Sigmoid colon (tissue), 7 donors: ENCODE data around the gene BANP. TPM values are rescaled to one million over a fixed set of nuclear protein-coding genes. Genes with fewer than 3 reads are reported as not detected.

Source experiments
- DNase-seq: peaks from one replicate; pipeline ENCODE4 v3.0.0-alpha.2; 2019
- H3K27ac ChIP-seq, 4 donors: fragments of 200-600 bp; sonication (generic); one replicate each; pipeline ENCODE4 v1.5.1; 2016 to 2019; ENCODE audit warnings: mild to moderate bottlenecking in 1 of 4
- H3K27me3 ChIP-seq, 3 donors: fragments of 200-600 bp; sonication (generic); one replicate each; pipeline ENCODE4 v1.5.1; 2019; ENCODE audit warnings: mild to moderate bottlenecking in 1 of 3
- H3K36me3 ChIP-seq, 4 donors: fragments of 200-600 bp; sonication (generic); one replicate each; pipeline ENCODE4 v1.5.1; 2016 to 2019
- H3K4me1 ChIP-seq, 4 donors: fragments of 200-600 bp; sonication (generic); one replicate each; pipeline ENCODE4 v1.5.1; 2017 to 2019
- H3K4me3 ChIP-seq, 4 donors: fragments of 200-600 bp; sonication (generic); one replicate each; pipeline ENCODE4 v1.5.1; 2017 to 2019; ENCODE audit warnings: mild to moderate bottlenecking in 2 of 4, moderate library complexity in 1 of 4
- H3K9me3 ChIP-seq, 4 donors: fragments of 200-600 bp in 3 of 4; sonication (generic) in 3 of 4; one replicate each; pipeline versions ENCODE4 v1.5.1 to v1.6.1; 2013 to 2019
- EP300 ChIP-seq, 4 donors: sonication (generic); formaldehyde crosslinking; IDR thresholded peaks; one replicate each; pipeline ENCODE4 v1.6.1; 2017; ENCODE audit warnings: antibody characterized with exemption in 4 of 4
- POLR2A ChIP-seq, 2 donors: fragments of 450-650 bp; IDR thresholded peaks; one replicate each; pipeline ENCODE4 v1.6.1; 2016; ENCODE audit warnings: antibody characterized with exemption in 2 of 2, mild to moderate bottlenecking in 2 of 2, moderate library complexity in 2 of 2
- POLR2AphosphoS5 ChIP-seq, 4 donors: sonication (generic); formaldehyde crosslinking; IDR thresholded peaks; one replicate each; pipeline ENCODE4 v1.6.1; 2017; ENCODE audit warnings: antibody characterized with exemption in 4 of 4
- WGBS, 2 donors: extraction: QIAGEN DNeasy Blood & Tissue Kit; methylation state at CpG; one replicate each; pipeline ENCODE4 v1.1.7; 2013; 5-methylcytosine and 5-hydroxymethylcytosine counted together
- intact Hi-C: fragments of 100-400 bp; cut with DNase I; formaldehyde crosslinking; loops from one replicate; pipeline ENCODE4 v1.15.1; 2023
- polyA plus RNA-seq, 3 donors: library from polyadenylated mRNA; stranded (reverse); fragments of 200-250 nt; gene quantifications; one replicate each; pipeline ENCODE4 v1.2.3, GENCODE V29; 2013
- total RNA-seq, 4 donors: library from RNA; depleted of rRNA; stranded (reverse); fragments of >200 nt; gene quantifications; one replicate each; pipeline ENCODE4 v1.1.0, GENCODE V29; 2016
- TF ChIP-seq, protein P1 (sequence below), 4 experiments: fragments of 450-650 bp in 3 of 4; fragments of 200-600 bp in 1 of 4; IDR thresholded peaks; one replicate each; pipeline ENCODE4 v1.5.1; 2016 to 2019; ENCODE audit warnings: antibody characterized with exemption in 4 of 4, mild to moderate bottlenecking in 3 of 4, moderate library complexity in 2 of 4
- donor health status: healthy with polysubstance abuse.
- donor health status: Bipolar disorder and iron deficiency.
- donor health status: healthy.

The BANP gene
- total and polyA plus RNA-seq, 7 donors: 8.4 to 31.0 (median 17.4) TPM

DNA sequence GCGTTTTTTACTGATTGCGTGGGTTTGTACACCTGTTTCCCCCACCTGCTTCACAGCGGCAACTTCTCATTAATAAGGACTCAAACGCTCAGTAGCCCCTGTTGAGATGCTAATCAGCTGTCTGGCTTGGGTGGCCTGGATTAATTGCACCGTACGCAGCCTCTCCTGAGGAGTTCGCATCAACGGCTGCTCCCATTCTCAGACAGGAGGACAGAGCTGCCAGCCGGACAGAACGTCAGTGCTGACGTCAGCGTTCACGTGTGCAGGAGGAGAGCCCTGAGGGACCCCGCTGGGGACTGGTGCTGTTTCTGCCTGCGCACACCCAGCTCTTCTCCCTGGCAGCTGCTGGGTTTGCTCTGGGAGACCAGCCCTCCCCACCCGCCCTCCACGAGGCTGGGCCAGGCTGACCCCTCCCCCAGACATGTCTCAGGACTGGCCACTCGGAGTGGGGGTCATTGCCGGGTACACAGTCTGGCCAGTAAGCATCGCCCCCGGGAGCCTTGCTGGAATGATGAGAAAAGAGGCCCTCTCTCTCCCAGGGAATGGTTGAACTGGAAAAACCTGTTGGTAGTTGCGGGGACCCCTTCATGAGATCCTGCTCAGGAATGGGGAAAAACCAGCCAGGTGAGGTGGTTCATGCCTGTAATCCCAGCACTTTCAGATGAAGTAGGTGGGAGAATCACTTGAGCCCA, 5.7 kb upstream of the BANP start:
- Histone ChIP-seq H3K9me3 (no peaks in the 10 kb centered on the region), H3K4me1 (peaks cover 0 to 17% (median 7%) of the 10 kb centered on the region in 4 donors), H3K27ac (peak overlapping the region; percentile 73 to 84 (median 76)), H3K27me3 (no peaks in the 10 kb centered on the region), H3K36me3 (no peaks in the 10 kb centered on the region), H3K4me3 (peak overlapping the region; percentile 13 to 43 (median 41))
- TF ChIP-seq EP300 (IDR thresholded peaks at IDR 0.05) (peak in 2 of 4 donors; percentile 56 to 57), POLR2A (IDR thresholded peaks at IDR 0.05) (no peak), POLR2AphosphoS5 (IDR thresholded peaks at IDR 0.05) (peak; percentile 69 to 82 (median 74))
- TF ChIP-seq, protein P1, sequence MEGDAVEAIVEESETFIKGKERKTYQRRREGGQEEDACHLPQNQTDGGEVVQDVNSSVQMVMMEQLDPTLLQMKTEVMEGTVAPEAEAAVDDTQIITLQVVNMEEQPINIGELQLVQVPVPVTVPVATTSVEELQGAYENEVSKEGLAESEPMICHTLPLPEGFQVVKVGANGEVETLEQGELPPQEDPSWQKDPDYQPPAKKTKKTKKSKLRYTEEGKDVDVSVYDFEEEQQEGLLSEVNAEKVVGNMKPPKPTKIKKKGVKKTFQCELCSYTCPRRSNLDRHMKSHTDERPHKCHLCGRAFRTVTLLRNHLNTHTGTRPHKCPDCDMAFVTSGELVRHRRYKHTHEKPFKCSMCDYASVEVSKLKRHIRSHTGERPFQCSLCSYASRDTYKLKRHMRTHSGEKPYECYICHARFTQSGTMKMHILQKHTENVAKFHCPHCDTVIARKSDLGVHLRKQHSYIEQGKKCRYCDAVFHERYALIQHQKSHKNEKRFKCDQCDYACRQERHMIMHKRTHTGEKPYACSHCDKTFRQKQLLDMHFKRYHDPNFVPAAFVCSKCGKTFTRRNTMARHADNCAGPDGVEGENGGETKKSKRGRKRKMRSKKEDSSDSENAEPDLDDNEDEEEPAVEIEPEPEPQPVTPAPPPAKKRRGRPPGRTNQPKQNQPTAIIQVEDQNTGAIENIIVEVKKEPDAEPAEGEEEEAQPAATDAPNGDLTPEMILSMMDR (IDR thresholded peaks at IDR 0.05): no peak
- intact Hi-C loops: loop anchor here (10.0 kb wide), 1 partner anchor 319 kb away; no protein-coding TSS in a partner anchor
- DNase-seq: peak; percentile 94
- WGBS, 2 donors: 8 to 25% methylated on average over 22 of the region's 22 CpGs

- 91 to 92% methylated on average over 14 of the region's 14 CpGs for WGBS, 2 donors
- TF ChIP-seq POLR2A (IDR thresholded peaks at IDR 0.05) (no peak), EP300 (IDR thresholded peaks at IDR 0.05) (no peak), POLR2AphosphoS5 (IDR thresholded peaks at IDR 0.05) (no peak)
- TF ChIP-seq, protein P1 (IDR thresholded peaks at IDR 0.05): no peak
- no peaks in the 10 kb centered on the region for H3K27me3 ChIP-seq
- intact Hi-C loops: loop anchor here (10.0 kb wide), 1 partner anchor 318 kb away; no protein-coding TSS in a partner anchor
- H3K9me3 ChIP-seq: no peaks in the 10 kb centered on the region
- no peak for DNase-seq
- H3K4me1 ChIP-seq: peaks cover 0 to 18% (median 7%) of the 10 kb centered on the region in 4 donors
- no peak overlapping the region for H3K4me3 ChIP-seq
- H3K36me3 ChIP-seq: no peaks in the 10 kb centered on the region
- H3K27ac ChIP-seq: peak overlapping the region in 2 of 4 donors; percentile 73 to 84
These were observed 4.5 kb upstream of the BANP start for GRCh38 chr16:87946596-87947347.

- WGBS, 2 donors: 92% methylated on average over 22 of the region's 22 CpGs
- DNase-seq: no peak
- no peak overlapping the region for H3K4me3 ChIP-seq
- H3K27me3 ChIP-seq: no peaks in the 10 kb centered on the region
- TF ChIP-seq EP300 (IDR thresholded peaks at IDR 0.05): no peak
- no peak for TF ChIP-seq POLR2A (IDR thresholded peaks at IDR 0.05)
- TF ChIP-seq, protein P1 (IDR thresholded peaks at IDR 0.05): no peak
- no peak for TF ChIP-seq POLR2AphosphoS5 (IDR thresholded peaks at IDR 0.05)
- no peaks in the 10 kb centered on the region for H3K36me3 ChIP-seq
- intact Hi-C loops: loop anchor here (10.0 kb wide), 1 partner anchor 317 kb away; no protein-coding TSS in a partner anchor
- H3K27ac ChIP-seq: peak overlapping the region in 1 of 4 donors; percentile 41
- no peaks in the 10 kb centered on the region for H3K9me3 ChIP-seq
- H3K4me1 ChIP-seq: peaks cover 0 to 24% (median 14%) of the 10 kb centered on the region in 4 donors
These were observed 3.7 kb upstream of the BANP start for GRCh38 chr16:87947356-87948118.

- H3K27me3 ChIP-seq: no peaks in the 10 kb centered on the region
- peaks cover 0 to 30% (median 19%) of the 10 kb centered on the region in 4 donors for H3K4me1 ChIP-seq
- H3K4me3 ChIP-seq: no peak overlapping the region
- WGBS, 2 donors: 48 to 58% methylated on average over 9 to 12 of the region's 12 CpGs
- no peaks in the 10 kb centered on the region for H3K36me3 ChIP-seq
- no peak for DNase-seq
- no peak for TF ChIP-seq EP300 (IDR thresholded peaks at IDR 0.05)
- TF ChIP-seq, protein P1 (IDR thresholded peaks at IDR 0.05): no peak
- peak in 1 of 4 donors; percentile 13 for TF ChIP-seq POLR2AphosphoS5 (IDR thresholded peaks at IDR 0.05)
- no peaks in the 10 kb centered on the region for H3K9me3 ChIP-seq
- intact Hi-C loops: loop anchor here (10.0 kb wide), 1 partner anchor 317 kb away; no protein-coding TSS in a partner anchor
- H3K27ac ChIP-seq: peak overlapping the region in 1 of 4 donors; percentile 41
These were observed 3.1 kb upstream of the BANP start for GRCh38 chr16:87948119-87948545.
